Sigmoid colon (tissue), 4 donors: ENCODE data around the gene KRCC1.
"Not testable (repeated sequence)": the region's sequence is repeated elsewhere in the genome, so short reads cannot be mapped to it uniquely, and the experiment has no call there.

Experiments used
- POLR2AphosphoS5 ChIP-seq, 4 donors: sonication (generic); formaldehyde crosslinking; IDR thresholded peaks; one replicate each; pipeline ENCODE4 v1.6.1; 2017; ENCODE audit warnings: antibody characterized with exemption in 4 of 4
- TF ChIP-seq, protein P1 (sequence below), 4 experiments: fragments of 450-650 bp in 3 of 4; fragments of 200-600 bp in 1 of 4; IDR thresholded peaks; one replicate each; pipeline ENCODE4 v1.5.1; 2016 to 2019; ENCODE audit warnings: antibody characterized with exemption in 4 of 4, mild to moderate bottlenecking in 3 of 4, moderate library complexity in 2 of 4

DNA sequence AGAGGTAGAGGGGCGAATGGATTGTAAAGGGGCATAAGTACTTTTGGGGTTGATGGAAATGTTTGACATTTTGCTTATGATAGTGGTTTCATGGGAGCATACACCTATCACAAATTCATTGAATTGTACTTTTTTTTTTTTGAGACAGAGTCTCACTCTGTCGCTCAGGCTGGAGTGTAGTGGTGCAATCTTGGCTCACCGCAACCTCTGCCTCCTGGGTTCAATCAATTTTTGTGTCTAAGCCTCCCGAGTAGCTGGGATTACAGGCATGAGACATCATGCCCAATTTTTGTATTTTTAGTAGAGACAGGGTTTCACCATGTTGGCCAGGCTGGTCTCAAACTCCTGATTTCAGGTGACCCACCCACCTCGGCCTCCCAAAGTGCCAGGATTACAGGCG, 10.0 kb downstream of the KRCC1 start:
- TF ChIP-seq, protein P1, sequence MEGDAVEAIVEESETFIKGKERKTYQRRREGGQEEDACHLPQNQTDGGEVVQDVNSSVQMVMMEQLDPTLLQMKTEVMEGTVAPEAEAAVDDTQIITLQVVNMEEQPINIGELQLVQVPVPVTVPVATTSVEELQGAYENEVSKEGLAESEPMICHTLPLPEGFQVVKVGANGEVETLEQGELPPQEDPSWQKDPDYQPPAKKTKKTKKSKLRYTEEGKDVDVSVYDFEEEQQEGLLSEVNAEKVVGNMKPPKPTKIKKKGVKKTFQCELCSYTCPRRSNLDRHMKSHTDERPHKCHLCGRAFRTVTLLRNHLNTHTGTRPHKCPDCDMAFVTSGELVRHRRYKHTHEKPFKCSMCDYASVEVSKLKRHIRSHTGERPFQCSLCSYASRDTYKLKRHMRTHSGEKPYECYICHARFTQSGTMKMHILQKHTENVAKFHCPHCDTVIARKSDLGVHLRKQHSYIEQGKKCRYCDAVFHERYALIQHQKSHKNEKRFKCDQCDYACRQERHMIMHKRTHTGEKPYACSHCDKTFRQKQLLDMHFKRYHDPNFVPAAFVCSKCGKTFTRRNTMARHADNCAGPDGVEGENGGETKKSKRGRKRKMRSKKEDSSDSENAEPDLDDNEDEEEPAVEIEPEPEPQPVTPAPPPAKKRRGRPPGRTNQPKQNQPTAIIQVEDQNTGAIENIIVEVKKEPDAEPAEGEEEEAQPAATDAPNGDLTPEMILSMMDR (IDR thresholded peaks at IDR 0.05) = not testable (repeated sequence)
- not testable (repeated sequence) for TF ChIP-seq POLR2AphosphoS5 (IDR thresholded peaks at IDR 0.05)
